ENCODE results near the gene EXOC1. TPM values are rescaled to one million over a fixed set of nuclear protein-coding genes. Genes with fewer than 3 reads are reported as not detected.

Gene EXOC1
- total and polyA plus RNA-seq, 2 experiments from 2014 or later: 13.4 to 22.2 TPM

DNA sequence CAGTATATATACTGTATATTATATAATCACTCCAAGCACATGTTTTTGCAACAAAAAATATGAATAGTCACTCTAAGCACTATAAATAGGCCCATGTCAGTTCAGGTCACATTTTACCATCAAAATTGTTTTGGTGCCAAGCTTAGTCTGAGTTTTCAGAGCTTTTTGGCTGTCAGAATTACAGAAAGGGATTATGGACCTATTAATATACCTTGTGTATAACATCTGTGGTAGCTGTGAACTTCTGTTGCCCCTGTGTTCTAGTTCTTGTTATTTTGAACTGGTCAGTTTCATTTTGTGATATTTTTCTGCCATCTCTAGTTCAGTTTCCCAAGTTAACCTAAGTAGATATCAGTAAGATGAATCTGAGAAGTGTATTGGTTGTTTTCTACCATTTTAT, 22.9 kb downstream of the EXOC1 start:
- Histone ChIP-seq H3K4me2 (no peak overlapping the region), H3K27me3 (ENCODE audit: insufficient read depth) (no peaks in the 10 kb centered on the region), H3K27ac (ENCODE audit: low read depth) (no peak overlapping the region), H4K20me1 (replicated peaks; ENCODE audit: insufficient read depth) (no peaks in the 10 kb centered on the region), H3K79me2 (replicated peaks; ENCODE audit: insufficient read depth) (no peaks in the 10 kb centered on the region), H2AFZ (no peak overlapping the region), H3F3A (replicated peaks; ENCODE audit: low read depth) (no peaks in the 10 kb centered on the region), H3K4me1 (ENCODE audit: insufficient read depth) (no peaks in the 10 kb centered on the region), H3K36me3 (ENCODE audit: insufficient read depth) (no peaks in the 10 kb centered on the region; the same call in 1 of the 2 replicates), H3K9me2 (ENCODE audit: insufficient read depth) (no peaks in the 10 kb centered on the region), H3K4me3 (no peak overlapping the region)
- H3K27ac Mint-ChIP-seq: no peak overlapping the region
- TF ChIP-seq CREB1 (CRISPR knock-in tag; IDR thresholded peaks at IDR 0.05; ENCODE audit: low read depth): no peak
- no peak for TF ChIP-seq ETS1 (IDR thresholded peaks at IDR 0.05)
- TF ChIP-seq NANOG (IDR thresholded peaks at IDR 0.05; ENCODE audit: borderline replicate concordance): no peak
- no peak for TF ChIP-seq ZNF114 (CRISPR knock-in tag; IDR thresholded peaks at IDR 0.05)
- no peak for TF ChIP-seq ZNF331 (CRISPR knock-in tag; IDR thresholded peaks at IDR 0.05; ENCODE audit: low read depth)
- TF ChIP-seq, protein P1, sequence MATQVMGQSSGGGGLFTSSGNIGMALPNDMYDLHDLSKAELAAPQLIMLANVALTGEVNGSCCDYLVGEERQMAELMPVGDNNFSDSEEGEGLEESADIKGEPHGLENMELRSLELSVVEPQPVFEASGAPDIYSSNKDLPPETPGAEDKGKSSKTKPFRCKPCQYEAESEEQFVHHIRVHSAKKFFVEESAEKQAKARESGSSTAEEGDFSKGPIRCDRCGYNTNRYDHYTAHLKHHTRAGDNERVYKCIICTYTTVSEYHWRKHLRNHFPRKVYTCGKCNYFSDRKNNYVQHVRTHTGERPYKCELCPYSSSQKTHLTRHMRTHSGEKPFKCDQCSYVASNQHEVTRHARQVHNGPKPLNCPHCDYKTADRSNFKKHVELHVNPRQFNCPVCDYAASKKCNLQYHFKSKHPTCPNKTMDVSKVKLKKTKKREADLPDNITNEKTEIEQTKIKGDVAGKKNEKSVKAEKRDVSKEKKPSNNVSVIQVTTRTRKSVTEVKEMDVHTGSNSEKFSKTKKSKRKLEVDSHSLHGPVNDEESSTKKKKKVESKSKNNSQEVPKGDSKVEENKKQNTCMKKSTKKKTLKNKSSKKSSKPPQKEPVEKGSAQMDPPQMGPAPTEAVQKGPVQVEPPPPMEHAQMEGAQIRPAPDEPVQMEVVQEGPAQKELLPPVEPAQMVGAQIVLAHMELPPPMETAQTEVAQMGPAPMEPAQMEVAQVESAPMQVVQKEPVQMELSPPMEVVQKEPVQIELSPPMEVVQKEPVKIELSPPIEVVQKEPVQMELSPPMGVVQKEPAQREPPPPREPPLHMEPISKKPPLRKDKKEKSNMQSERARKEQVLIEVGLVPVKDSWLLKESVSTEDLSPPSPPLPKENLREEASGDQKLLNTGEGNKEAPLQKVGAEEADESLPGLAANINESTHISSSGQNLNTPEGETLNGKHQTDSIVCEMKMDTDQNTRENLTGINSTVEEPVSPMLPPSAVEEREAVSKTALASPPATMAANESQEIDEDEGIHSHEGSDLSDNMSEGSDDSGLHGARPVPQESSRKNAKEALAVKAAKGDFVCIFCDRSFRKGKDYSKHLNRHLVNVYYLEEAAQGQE (IDR thresholded peaks at IDR 0.05; ENCODE audit: unreplicated experiment): no peak
- no peak for TF ChIP-seq EZH2phosphoT487 (IDR thresholded peaks at IDR 0.05; ENCODE audit: unreplicated experiment)
- TF ChIP-seq ZNF462 (CRISPR knock-in tag; IDR thresholded peaks at IDR 0.05): no peak
- no peak for TF ChIP-seq POLR2AphosphoS5 (IDR thresholded peaks at IDR 0.05; ENCODE audit: low read depth)
- no peak for TF ChIP-seq EZH2 (IDR thresholded peaks at IDR 0.05; ENCODE audit: low read depth, unreplicated experiment)
- TF ChIP-seq CTCF (conservative IDR thresholded peaks at IDR 0.05; ENCODE audit: low read depth in 2 of 2): no peak
- TF ChIP-seq JUNB (IDR thresholded peaks at IDR 0.05; ENCODE audit: unreplicated experiment): no peak
- H3K4me3 Mint-ChIP-seq: no peak overlapping the region
- ATAC-seq (no peak), DNase-seq (ENCODE audit: low spot score) (no peak)
- peaks cover 3% of the 10 kb centered on the region; the same call in 2 of the 3 replicates for H3K4me1 Mint-ChIP-seq
- H3K36me3 Mint-ChIP-seq (ENCODE audit: low read depth): peaks cover 10% of the 10 kb centered on the region
- H3K27me3 Mint-ChIP-seq (ENCODE audit: insufficient read depth, low read depth, poor library complexity): no peaks in the 10 kb centered on the region
- no peaks in the 10 kb centered on the region for H3K9me3 Mint-ChIP-seq
